OCI-LY7 (cell line): ENCODE data around the gene UNC5A. TPM values are rescaled to one million over a fixed set of nuclear protein-coding genes. Genes with fewer than 3 reads are reported as not detected.

Source experiments
- BruUV-seq: library from RNA; stranded (reverse); fragments of 400-500 nt; replicated peaks from 2 replicates; lab custom pipeline; 2021; lab: Mats Ljungman, UMichigan
- CTCF ChIA-PET: fragments of 300-600 bp; sonication (Branson Sonifier 250); formaldehyde crosslinking; loops from one replicate; lab custom pipeline; 2022; ENCODE audit warnings: antibody characterized with exemption; ENCODE audit not compliant: unreplicated experiment; lab: Charles Lee
- POLR2A ChIA-PET: fragments of 300-600 bp; sonication (Branson Sonifier 250); formaldehyde crosslinking; loops from one replicate; lab custom pipeline; 2022; ENCODE audit warnings: antibody characterized with exemption; lab: Charles Lee
- DNase-seq: peaks from one replicate; pipeline ENCODE4 v3.0.0-alpha.2; 2015; ENCODE audit warnings: low spot score
- H2AFZ ChIP-seq: fragments of 200-600 bp; sonication (generic), shearing (Covaris generic); 2 replicates; pipeline ENCODE4 v1.6.1; 2014; ENCODE audit warnings: mild to moderate bottlenecking, antibody characterized with exemption, low read length, moderate library complexity
- H3K27ac ChIP-seq: fragments of 200-600 bp; sonication (generic); 2 replicates; pipeline ENCODE4 v1.5.1; 2014; ENCODE audit warnings: mixed run types, low read depth, mild to moderate bottlenecking, moderate library complexity, low read length, inconsistent platforms; ENCODE audit not compliant: poor library complexity, severe bottlenecking
- H3K36me3 ChIP-seq: fragments of 200-600 bp; sonication (generic); 2 replicates; pipeline ENCODE4 v1.6.1; 2014; ENCODE audit warnings: mild to moderate bottlenecking, antibody characterized with exemption, low read length, moderate library complexity, mixed read lengths; ENCODE audit not compliant: insufficient read depth
- H3K4me1 ChIP-seq: fragments of 200-600 bp; sonication (generic); 2 replicates; pipeline ENCODE4 v1.5.1; 2014; ENCODE audit warnings: mild to moderate bottlenecking, low read length; ENCODE audit not compliant: insufficient read depth, poor library complexity, severe bottlenecking
- H3K4me2 ChIP-seq: fragments of 200-600 bp; sonication (generic); 2 replicates; pipeline ENCODE4 v1.6.1; 2014; ENCODE audit warnings: mild to moderate bottlenecking, low read length
- H3K4me3 ChIP-seq: fragments of 200-600 bp; sonication (generic); 2 replicates; pipeline ENCODE4 v1.5.1; 2014; ENCODE audit warnings: mild to moderate bottlenecking, low read depth, low read length; ENCODE audit not compliant: poor library complexity, severe bottlenecking
- H3K79me2 ChIP-seq: fragments of 200-600 bp; sonication (generic); 2 replicates; pipeline ENCODE4 v1.6.1; 2016; ENCODE audit warnings: low read depth, mild to moderate bottlenecking, low read length, moderate library complexity, mixed read lengths; ENCODE audit not compliant: insufficient read depth
- H3K9me2 ChIP-seq: fragments of 200-600 bp; sonication (generic); 2 replicates; pipeline ENCODE4 v1.6.1; 2016; ENCODE audit warnings: mild to moderate bottlenecking, low read length, mixed read lengths; ENCODE audit not compliant: insufficient read depth
- H3K9me3 ChIP-seq: fragments of 200-600 bp; sonication (generic); 2 replicates; pipeline ENCODE4 v1.6.1; 2014; ENCODE audit warnings: mild to moderate bottlenecking, mixed run types, low read length, mixed read lengths
- H4K20me1 ChIP-seq: fragments of 200-600 bp; sonication (generic); 2 replicates; pipeline ENCODE4 v1.6.1; 2014; ENCODE audit warnings: mild to moderate bottlenecking, antibody characterized with exemption, low read length, moderate library complexity, mixed read lengths; ENCODE audit not compliant: insufficient read depth
- EZH2phosphoT487 ChIP-seq: fragments of 200-600 bp; sonication (generic); IDR thresholded peaks from 2 replicates; pipeline ENCODE4 v1.6.1; 2018; ENCODE audit warnings: low read depth, borderline replicate concordance, mild to moderate bottlenecking, mixed run types, antibody characterized with exemption, low read length, moderate library complexity, mixed read lengths
- intact Hi-C: fragments of 100-400 bp; cut with micrococcal nuclease; formaldehyde crosslinking; loops from one replicate; pipeline ENCODE4 v1.10.0; 2022; ENCODE audit not compliant: unreplicated experiment
- total RNA-seq, 2 experiments: library from RNA; depleted of rRNA in 1 of 2; stranded (reverse); fragments of >200 nt in 1 of 2; shearing (Covaris generic) in 1 of 2; gene quantifications; 2 replicates each; pipeline ENCODE4 v1.2.3, GENCODE V29; 2014 to 2022
- TF ChIP-seq, protein P1 (sequence below): fragments of 200-600 bp; sonication (generic); conservative IDR thresholded peaks from 2 replicates; pipeline ENCODE4 v1.5.1; 2014; ENCODE audit warnings: mild to moderate bottlenecking, antibody characterized with exemption, low read length, moderate library complexity, mixed read lengths

UNC5A gene
- total RNA-seq, 2 experiments from 2014 or later, result not detected

DNA sequence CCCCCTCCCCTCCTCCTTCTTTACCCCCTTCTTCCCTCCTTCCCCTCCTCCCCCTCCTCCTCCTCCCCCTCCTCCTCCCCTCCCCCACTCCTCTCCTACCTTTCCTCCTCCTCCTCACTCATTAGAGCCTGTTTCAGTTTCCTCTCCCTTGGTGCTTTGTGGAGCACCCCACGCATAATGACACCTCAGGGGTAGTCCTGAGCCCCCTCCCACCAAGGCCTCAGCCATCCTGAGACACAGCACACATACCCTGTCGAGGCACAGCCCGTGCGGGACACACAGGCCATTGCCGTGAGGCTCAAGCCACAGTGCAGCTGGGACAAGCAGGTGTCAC, 53.4 kb downstream of the UNC5A start:
- no peaks in the 10 kb centered on the region for H3K36me3 ChIP-seq
- no peak overlapping the region for H2AFZ ChIP-seq
- TF ChIP-seq, protein P1, sequence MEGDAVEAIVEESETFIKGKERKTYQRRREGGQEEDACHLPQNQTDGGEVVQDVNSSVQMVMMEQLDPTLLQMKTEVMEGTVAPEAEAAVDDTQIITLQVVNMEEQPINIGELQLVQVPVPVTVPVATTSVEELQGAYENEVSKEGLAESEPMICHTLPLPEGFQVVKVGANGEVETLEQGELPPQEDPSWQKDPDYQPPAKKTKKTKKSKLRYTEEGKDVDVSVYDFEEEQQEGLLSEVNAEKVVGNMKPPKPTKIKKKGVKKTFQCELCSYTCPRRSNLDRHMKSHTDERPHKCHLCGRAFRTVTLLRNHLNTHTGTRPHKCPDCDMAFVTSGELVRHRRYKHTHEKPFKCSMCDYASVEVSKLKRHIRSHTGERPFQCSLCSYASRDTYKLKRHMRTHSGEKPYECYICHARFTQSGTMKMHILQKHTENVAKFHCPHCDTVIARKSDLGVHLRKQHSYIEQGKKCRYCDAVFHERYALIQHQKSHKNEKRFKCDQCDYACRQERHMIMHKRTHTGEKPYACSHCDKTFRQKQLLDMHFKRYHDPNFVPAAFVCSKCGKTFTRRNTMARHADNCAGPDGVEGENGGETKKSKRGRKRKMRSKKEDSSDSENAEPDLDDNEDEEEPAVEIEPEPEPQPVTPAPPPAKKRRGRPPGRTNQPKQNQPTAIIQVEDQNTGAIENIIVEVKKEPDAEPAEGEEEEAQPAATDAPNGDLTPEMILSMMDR, result no peak
- TF ChIP-seq EZH2phosphoT487, result no peak
- H3K27ac ChIP-seq, result no peak overlapping the region
- H3K9me3 ChIP-seq, result no peaks in the 10 kb centered on the region
- no peak overlapping the region for H3K4me3 ChIP-seq
- ChIA-PET POLR2A (no interaction called here), CTCF (no interaction called here)
- H3K9me2 ChIP-seq, result no peaks in the 10 kb centered on the region
- H3K79me2 ChIP-seq, result no peaks in the 10 kb centered on the region
- H4K20me1 ChIP-seq, result no peaks in the 10 kb centered on the region
- intact Hi-C loops, result no loop called here
- no TSS peak for BruUV-seq
- H3K4me1 ChIP-seq, result peaks cover 9% of the 10 kb centered on the region
- no peak overlapping the region for H3K4me2 ChIP-seq
- no peak for DNase-seq

- no TSS peak for BruUV-seq
- ChIA-PET CTCF (interaction anchor here (0.6 kb wide), 1 partner anchor 204 kb away, joined by 3 read pairs; no protein-coding TSS in a partner anchor), POLR2A (no interaction called here)
- H3K9me2 ChIP-seq, result no peaks in the 10 kb centered on the region
- H3K4me3 ChIP-seq, result no peak overlapping the region
- no peak for TF ChIP-seq EZH2phosphoT487
- TF ChIP-seq, protein P1, result no peak
- no peak overlapping the region for H3K4me2 ChIP-seq
- H2AFZ ChIP-seq, result no peak overlapping the region
- H3K27ac ChIP-seq, result no peak overlapping the region
- peaks cover 9% of the 10 kb centered on the region for H3K4me1 ChIP-seq
- intact Hi-C loops, result no loop called here
- H4K20me1 ChIP-seq, result no peaks in the 10 kb centered on the region
- no peak for DNase-seq
- H3K36me3 ChIP-seq, result no peaks in the 10 kb centered on the region
- H3K79me2 ChIP-seq, result no peaks in the 10 kb centered on the region
- H3K9me3 ChIP-seq, result no peaks in the 10 kb centered on the region
Measured at GRCh38 chr5:176864755-176865154, 54.4 kb downstream of the UNC5A start.

DNA sequence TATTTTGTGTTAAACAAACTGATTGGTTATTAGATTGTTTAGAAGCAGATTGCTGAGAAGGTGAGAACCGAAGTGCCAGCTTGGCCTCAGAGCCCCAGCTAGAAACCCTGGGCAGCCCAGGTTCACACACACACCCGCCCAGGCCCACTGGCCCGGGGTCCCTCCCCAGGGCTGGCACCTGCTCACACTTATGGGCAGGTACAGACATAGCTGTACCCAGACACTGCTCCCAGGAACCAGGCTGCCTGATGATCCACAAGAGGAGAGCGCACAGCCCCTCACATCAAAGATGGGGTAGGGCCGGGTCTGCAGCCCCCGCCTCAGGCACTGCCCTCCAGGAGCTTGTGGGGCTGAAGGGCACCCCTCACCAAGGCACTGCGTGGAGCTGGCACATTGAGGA, 55.6 kb downstream of the UNC5A start:
- Histone ChIP-seq H3K4me3 (no peak overlapping the region), H3K4me1 (peaks cover 9% of the 10 kb centered on the region), H3K4me2 (no peak overlapping the region), H3K9me3 (no peaks in the 10 kb centered on the region), H3K79me2 (no peaks in the 10 kb centered on the region), H4K20me1 (no peaks in the 10 kb centered on the region), H2AFZ (no peak overlapping the region), H3K36me3 (no peaks in the 10 kb centered on the region), H3K9me2 (no peaks in the 10 kb centered on the region), H3K27ac (no peak overlapping the region)
- TF ChIP-seq, protein P1, result no peak
- ChIA-PET POLR2A (no interaction called here), CTCF (no interaction called here)
- DNase-seq, result no peak
- intact Hi-C loops, result no loop called here
- BruUV-seq, result no TSS peak
